Endodermal cell (in vitro differentiated cells): Measurements from ENCODE around the gene INKA2. TPM values are rescaled to one million over a fixed set of nuclear protein-coding genes. Genes with fewer than 3 reads are reported as not detected.
A peak's percentile ranks its signal among the peaks of the same experiment; 100 is the strongest.

ENCODE experiments used
- DNase-seq: peaks from one replicate; pipeline ENCODE4 v3.0.0-alpha.2; 2017
- H3K27ac ChIP-seq: 2 replicates; pipeline ENCODE4 v1.5.1; 2013; ENCODE audit warnings: mild to moderate bottlenecking, low read depth, low read length, moderate library complexity
- H3K27me3 ChIP-seq: 2 replicates; pipeline ENCODE4 v1.6.1; 2013; ENCODE audit warnings: mild to moderate bottlenecking, low read length, moderate library complexity; ENCODE audit not compliant: insufficient read depth, control insufficient read depth, poor library complexity, severe bottlenecking
- H3K36me3 ChIP-seq: 2 replicates; pipeline ENCODE4 v1.7.0; 2013; ENCODE audit warnings: mild to moderate bottlenecking, low read length, moderate library complexity; ENCODE audit not compliant: control insufficient read depth, insufficient read depth
- H3K4me1 ChIP-seq: one replicate; pipeline ENCODE4 v1.7.0; 2013; ENCODE audit warnings: low read length; ENCODE audit not compliant: control insufficient read depth, insufficient read depth
- H3K4me3 ChIP-seq: 2 replicates; pipeline ENCODE4 v1.5.1; 2013; ENCODE audit warnings: mild to moderate bottlenecking, low read length, moderate library complexity
- H3K9ac ChIP-seq: 2 replicates; pipeline ENCODE4 v1.6.1; 2013; ENCODE audit warnings: mild to moderate bottlenecking, low read length, moderate library complexity; ENCODE audit not compliant: poor library complexity, severe bottlenecking; ENCODE audit errors: extremely low read depth
- H3K9me3 ChIP-seq: 2 replicates; pipeline ENCODE4 v1.6.1; 2013; ENCODE audit warnings: mild to moderate bottlenecking, low read length, moderate library complexity; ENCODE audit not compliant: control insufficient read depth
- H3K27ac Mint-ChIP-seq: 2 replicates; pipeline ENCODE4 v1.8.0; 2020; ENCODE audit warnings: mixed read lengths
- H3K27me3 Mint-ChIP-seq: 2 replicates; pipeline ENCODE4 v1.8.0; 2021; ENCODE audit warnings: mild to moderate bottlenecking, mixed read lengths; ENCODE audit not compliant: insufficient read depth
- H3K36me3 Mint-ChIP-seq: 2 replicates; pipeline ENCODE4 v1.8.0; 2020; ENCODE audit warnings: low read depth, mixed read lengths
- H3K4me1 Mint-ChIP-seq: 2 replicates; pipeline ENCODE4 v1.8.0; 2020; ENCODE audit warnings: mixed read lengths
- H3K4me3 Mint-ChIP-seq: 2 replicates; pipeline ENCODE4 v1.8.0; 2020; ENCODE audit warnings: mild to moderate bottlenecking, moderate library complexity, mixed read lengths
- H3K9me3 Mint-ChIP-seq: 2 replicates; pipeline ENCODE4 v1.8.0; 2020; ENCODE audit warnings: mild to moderate bottlenecking, mixed read lengths
- CTCF ChIP-seq: fragments of 200-600 bp; sonication (generic); conservative IDR thresholded peaks from 2 replicates; pipeline ENCODE4 v1.5.0; 2021; ENCODE audit warnings: antibody characterized with exemption, mild to moderate bottlenecking
- WGBS, 2 experiments: methylation state at CpG; one replicate each; pipeline versions ENCODE4 v1.1.5 to v1.1.7; 2013; ENCODE audit warnings: missing lambda C conversion rate in 2 of 2, mixed read lengths in 1 of 2; ENCODE audit not compliant: insufficient coverage in 1 of 2, insufficient read length in 1 of 2; 5-methylcytosine and 5-hydroxymethylcytosine counted together
- total RNA-seq, 2 donors: library from RNA; stranded (reverse); fragmentation: NEBNext Ultra II Directional in 1 of 2; extraction: Animal tissue kit (Norgen Biotek cat#: 25700) in 1 of 2; gene quantifications; 2 replicates in 1 of 2; 3 replicates in 1 of 2; pipeline ENCODE4 v1.2.1, GENCODE V29; 2021

The INKA2 gene
- total RNA-seq, 2 donors from 2014 or later = 1.4 to 1.9 TPM

DNA sequence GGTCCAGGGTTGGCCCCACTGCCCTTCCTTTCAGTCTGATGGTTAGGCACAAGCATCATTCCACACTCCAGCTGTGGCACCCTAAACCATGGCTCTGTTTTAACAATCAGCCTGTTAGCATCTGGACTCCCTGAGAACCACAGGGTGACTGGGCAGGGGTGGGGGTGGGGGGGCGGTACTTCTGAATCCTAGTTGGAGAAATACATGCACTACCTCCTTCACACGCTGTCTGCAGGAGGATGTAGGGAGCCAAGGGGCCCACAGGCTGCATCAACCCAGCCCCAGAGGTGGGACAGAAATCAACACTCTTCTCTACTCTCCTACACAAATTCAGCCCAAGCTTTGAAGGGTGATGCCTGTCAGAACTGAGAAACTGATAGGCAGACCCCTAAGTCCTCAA is 40.4 kb upstream of the INKA2 start:
- no peak for DNase-seq
- no peaks in the 10 kb centered on the region for H3K9me3 Mint-ChIP-seq

DNA sequence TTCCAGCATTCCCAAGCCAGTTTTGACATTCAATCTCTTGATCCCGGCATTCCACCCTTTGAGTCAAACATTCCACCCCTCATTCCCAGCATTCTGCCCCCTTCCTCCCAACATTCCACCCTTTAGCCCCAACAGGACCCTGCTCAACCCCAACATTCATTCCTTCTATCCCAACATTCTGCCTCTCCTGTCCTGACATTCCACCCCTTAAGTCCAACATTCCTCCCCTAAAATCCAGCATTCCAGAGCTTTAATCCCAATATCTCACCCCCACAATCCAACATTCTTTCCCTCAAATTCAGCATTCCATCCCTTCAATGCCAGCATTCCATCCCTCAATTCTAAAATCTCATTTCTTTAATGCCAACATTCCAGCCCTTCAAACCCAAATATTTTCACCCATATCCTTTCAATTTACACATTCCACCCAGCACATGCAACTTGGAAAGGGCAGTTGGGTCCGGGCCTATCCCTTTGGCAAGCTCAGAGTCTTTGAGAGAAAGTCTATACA is 39.4 kb upstream of the INKA2 start:
- TF ChIP-seq CTCF = no peak
- no peak overlapping the region for H3K4me3 ChIP-seq
- peaks cover 6% of the 10 kb centered on the region for H3K4me1 Mint-ChIP-seq
- 78 to 85% methylated on average over 1 to 2 of the region's 2 CpGs for WGBS, 2 experiments
- H3K27me3 ChIP-seq = no peaks in the 10 kb centered on the region
- H3K9me3 ChIP-seq = no peaks in the 10 kb centered on the region
- peaks cover 3% of the 10 kb centered on the region for H3K27me3 Mint-ChIP-seq
- H3K36me3 Mint-ChIP-seq = no peaks in the 10 kb centered on the region
- H3K9ac ChIP-seq = no peak overlapping the region
- H3K4me3 Mint-ChIP-seq = no peak overlapping the region
- no peaks in the 10 kb centered on the region for H3K36me3 ChIP-seq
- H3K27ac ChIP-seq = no peak overlapping the region
- H3K27ac Mint-ChIP-seq = peak overlapping the region; percentile 77
- no peaks in the 10 kb centered on the region for H3K4me1 ChIP-seq
- no peak for DNase-seq
- no peaks in the 10 kb centered on the region for H3K9me3 Mint-ChIP-seq

More for the DNA sequence above, 40.4 kb upstream of the INKA2 start:
- Histone ChIP-seq H3K27ac (no peak overlapping the region), H3K9ac (no peak overlapping the region), H3K27me3 (no peaks in the 10 kb centered on the region), H3K4me3 (no peak overlapping the region), H3K36me3 (no peaks in the 10 kb centered on the region), H3K4me1 (no peaks in the 10 kb centered on the region), H3K9me3 (no peaks in the 10 kb centered on the region)
- TF ChIP-seq CTCF = no peak
- 83% methylated on average over 2 of the region's 2 CpGs; no CpG with 5 or more reads in 1 of the 2 experiments for WGBS, 2 experiments
- peaks cover 10% of the 10 kb centered on the region for H3K4me1 Mint-ChIP-seq
- H3K4me3 Mint-ChIP-seq = no peak overlapping the region
- no peak overlapping the region for H3K27ac Mint-ChIP-seq
- no peaks in the 10 kb centered on the region for H3K36me3 Mint-ChIP-seq
- H3K27me3 Mint-ChIP-seq = peaks cover 3% of the 10 kb centered on the region

- Mint-ChIP-seq H3K4me3 (no peak overlapping the region), H3K27ac (no peak overlapping the region), H3K27me3 (peaks cover 3% of the 10 kb centered on the region), H3K4me1 (peaks cover 6% of the 10 kb centered on the region), H3K36me3 (no peaks in the 10 kb centered on the region), H3K9me3 (no peaks in the 10 kb centered on the region)
- H3K27me3 ChIP-seq = no peaks in the 10 kb centered on the region
- no peaks in the 10 kb centered on the region for H3K4me1 ChIP-seq
- no peak overlapping the region for H3K27ac ChIP-seq
- no peak overlapping the region for H3K9ac ChIP-seq
- WGBS, 2 experiments = 89 to 100% methylated on average over 2 to 6 of the region's 6 CpGs
- H3K9me3 ChIP-seq = no peaks in the 10 kb centered on the region
- H3K36me3 ChIP-seq = no peaks in the 10 kb centered on the region
- no peak for DNase-seq
- TF ChIP-seq CTCF = no peak
- H3K4me3 ChIP-seq = no peak overlapping the region
Observed at GRCh38 chr1:111778066-111778465, 38.9 kb upstream of the INKA2 start.
